Activated CD4-positive, alpha-beta T cell treated with anti-CD3 and anti-CD28 coated beads for 36 hours (primary cell): Measurements from ENCODE around the gene EMC9. TPM values are rescaled to one million over a fixed set of nuclear protein-coding genes. Genes with fewer than 3 reads are reported as not detected.

ENCODE experiments used
- ATAC-seq: fragments of 200-7000 bp; cut with Tn5 transposase; one replicate; pipeline ENCODE4 v1.10.0; 2021; ENCODE audit warnings: mild to moderate bottlenecking, moderate library complexity
- CTCF ChIA-PET: fragments of 350-600 bp; sonication (Branson Sonifier 250); formaldehyde crosslinking; loops from one replicate; lab custom pipeline; 2021; ENCODE audit warnings: antibody characterized with exemption; lab: Charles Lee
- POLR2A ChIA-PET: fragments of 350-600 bp; sonication (Branson Sonifier 250); formaldehyde crosslinking; loops from one replicate; lab custom pipeline; 2021; ENCODE audit warnings: antibody characterized with exemption, inconsistent platforms; lab: Charles Lee
- DNase-seq: peaks from one replicate; pipeline ENCODE4 v3.0.0-alpha.2; 2020
- H3K27ac Mint-ChIP-seq: one replicate; pipeline ENCODE4 v1.8.0; 2021; ENCODE audit warnings: mixed read lengths
- H3K27me3 Mint-ChIP-seq: one replicate; pipeline ENCODE4 v1.8.0; 2021; ENCODE audit warnings: mixed read lengths
- H3K36me3 Mint-ChIP-seq: one replicate; pipeline ENCODE4 v1.8.0; 2021; ENCODE audit warnings: low read depth, mixed read lengths
- H3K4me1 Mint-ChIP-seq: one replicate; pipeline ENCODE4 v1.8.0; 2021; ENCODE audit warnings: mixed read lengths
- H3K4me3 Mint-ChIP-seq: one replicate; pipeline ENCODE4 v1.8.0; 2021; ENCODE audit warnings: mild to moderate bottlenecking, moderate library complexity, mixed read lengths
- H3K9me3 Mint-ChIP-seq: one replicate; pipeline ENCODE4 v1.8.0; 2021; ENCODE audit warnings: low read depth, mixed read lengths
- intact Hi-C, 2 experiments: fragments of 100-400 bp; cut with DNase I in 1 of 2; cut with micrococcal nuclease in 1 of 2; formaldehyde crosslinking; loops; one replicate each; pipeline versions ENCODE4 v1.14.2 to v1.15.1; 2022 to 2024; cut with DNase I, micrococcal nuclease
- microRNA-seq: library from miRNA; unstranded; fragments of <30 nt; microRNA quantifications from one replicate; pipeline ENCODE4 v1.2.0, GENCODE V29; 2021; ENCODE audit warnings: borderline replicate concordance
- total RNA-seq, 2 experiments: library from RNA; stranded (reverse); gene quantifications; one replicate each; pipeline ENCODE4 v1.2.3, GENCODE V29; 2021

EMC9 gene
- total RNA-seq, 2 experiments from 2014 or later: 36.9 to 46.7 TPM

GRCh38 chr14:24092110-24092504 is 49.3 kb downstream of the EMC9 start:
- CTCF ChIA-PET: interaction anchor here (0.7 to 12.4 kb wide), 15 partner anchors 10 to 460 kb away, joined by 3 to 189 read pairs (median 5); partner anchors contain the start of genes CARMIL3, CPNE6, DCAF11 and NRL
- peak overlapping the region; percentile 85 for H3K27ac Mint-ChIP-seq

GRCh38 chr14:24089890-24090289 is 51.5 kb downstream of the EMC9 start:
- DNase-seq (no peak), ATAC-seq (no peak)
- Mint-ChIP-seq H3K9me3 (no peaks in the 10 kb centered on the region), H3K4me3 (no peak overlapping the region), H3K27me3 (no peaks in the 10 kb centered on the region), H3K36me3 (peaks cover under 1% of the 10 kb centered on the region), H3K27ac (no peak overlapping the region), H3K4me1 (peaks cover 14% of the 10 kb centered on the region)
- CTCF ChIA-PET: interaction anchor here (0.7 to 12.4 kb wide), 19 partner anchors 9 to 152 kb away, joined by 3 to 189 read pairs (median 5); partner anchors contain the start of genes CARMIL3, EMC9, IRF9 and PSME1
- POLR2A ChIA-PET: interaction anchor here (1.0 to 1.1 kb wide), 2 partner anchors 8 to 24 kb away, joined by 3 read pairs; no protein-coding TSS in a partner anchor
- intact Hi-C loops: loop anchor here (1.0 to 5.0 kb wide), 3 partner anchors 32 to 103 kb away; partner anchors contain the start of gene DHRS4L2 (in 1 of the 2)

More at GRCh38 chr14:24092110-24092504, 49.3 kb downstream of the EMC9 start:
- Mint-ChIP-seq H3K27me3 (no peaks in the 10 kb centered on the region), H3K9me3 (no peaks in the 10 kb centered on the region), H3K36me3 (peaks cover 19% of the 10 kb centered on the region), H3K4me3 (no peak overlapping the region), H3K4me1 (peaks cover 26% of the 10 kb centered on the region)
- intact Hi-C loops: loop anchor here in 1 of 2 experiments (5.0 kb wide), 1 partner anchor 105 kb away; the partner anchor contains the start of gene DHRS4L2
- ATAC-seq (no peak), DNase-seq (no peak)
- POLR2A ChIA-PET: interaction anchor here (0.7 to 0.9 kb wide), 2 partner anchors 23 to 340 kb away, joined by 3 to 4 read pairs; partner anchors contain the start of genes DCAF11 and NRL

Small RNAs within 50 kb of the gene (microRNA-seq; reads per million reads assigned to microRNA genes)
- not detected for gene MIR7703

Other genes with a start within 250 kb of the EMC9 start
- 10 to 100 TPM; 32.2 to 36.2 TPM for gene DHRS4, start 187.8 kb downstream of the EMC9 start, total RNA-seq
- 10 to 100 TPM; 27.5 to 27.6 TPM for gene DHRS4L2, start 152.7 kb downstream of the EMC9 start, total RNA-seq
- under 1 TPM; 0.74 to 0.91 TPM for gene CARMIL3, start 89.6 kb downstream of the EMC9 start, total RNA-seq
- not detected for gene CPNE6, start 70.0 kb downstream of the EMC9 start, total RNA-seq
- gene PCK2, start 47.3 kb downstream of the EMC9 start, total RNA-seq: 100 to 1,000 TPM; 101 to 115 TPM
- gene DCAF11, start 26.8 kb downstream of the EMC9 start, total RNA-seq: 10 to 100 TPM; 74.0 to 86.2 TPM
- gene NRL, start 26.6 kb downstream of the EMC9 start, total RNA-seq: 1 to 10 TPM; 1.5 to 1.6 TPM
- under 1 TPM in 1 of 2 experiments, not detected in 1; 0.53 TPM for gene FITM1, start 10.9 kb downstream of the EMC9 start, total RNA-seq
- gene PSME1, start 5.4 kb downstream of the EMC9 start, total RNA-seq: 100 to 1,000 TPM; 414 to 418 TPM
- 100 to 1,000 TPM; 445 to 459 TPM for gene PSME2, start 5.0 kb upstream of the EMC9 start, total RNA-seq
- 10 to 100 TPM; 73.7 to 98.4 TPM for gene RNF31, start 5.9 kb upstream of the EMC9 start, total RNA-seq
- 100 to 1,000 TPM; 172 to 209 TPM for gene IRF9, start 19.7 kb upstream of the EMC9 start, total RNA-seq
- 10 to 100 TPM; 25.6 to 27.7 TPM for gene REC8, start 30.5 kb upstream of the EMC9 start, total RNA-seq
- gene IPO4, start 47.2 kb upstream of the EMC9 start, total RNA-seq: 10 to 100 TPM; 73.4 to 73.7 TPM
- 10 to 100 TPM; 17.0 to 24.4 TPM for gene TM9SF1, start 53.9 kb upstream of the EMC9 start, total RNA-seq
- under 1 TPM; 0.14 to 0.30 TPM for gene TSSK4, start 64.1 kb upstream of the EMC9 start, total RNA-seq
- gene CHMP4A, start 71.9 kb upstream of the EMC9 start, total RNA-seq: 10 to 100 TPM; 48.8 to 73.0 TPM
- 10 to 100 TPM in 1 of 2 experiments, 1 to 10 TPM in 1; 4.5 to 11.7 TPM for gene MDP1, start 74.5 kb upstream of the EMC9 start, total RNA-seq
- gene NEDD8, start 90.8 kb upstream of the EMC9 start, total RNA-seq: 100 to 1,000 TPM; 187 to 217 TPM
- 10 to 100 TPM; 56.7 to 59.6 TPM for gene GMPR2, start 91.3 kb upstream of the EMC9 start, total RNA-seq
- 100 to 1,000 TPM in 1 of 2 experiments, 10 to 100 TPM in 1; 87.4 to 108 TPM for gene TINF2, start 101.0 kb upstream of the EMC9 start, total RNA-seq
- gene TGM1, start 121.6 kb upstream of the EMC9 start, total RNA-seq: 1 to 10 TPM; 4.8 to 7.4 TPM
- gene RABGGTA, start 130.0 kb upstream of the EMC9 start, total RNA-seq: 10 to 100 TPM; 52.1 to 56.0 TPM
- 10 to 100 TPM; 11.7 to 14.6 TPM for gene DHRS1, start 158.2 kb upstream of the EMC9 start, total RNA-seq
- gene NOP9, start 158.3 kb upstream of the EMC9 start, total RNA-seq: 10 to 100 TPM; 24.4 to 32.5 TPM
- gene CIDEB, start 166.4 kb upstream of the EMC9 start, total RNA-seq: 10 to 100 TPM; 11.1 to 14.0 TPM
- gene LTB4R2, start 168.5 kb upstream of the EMC9 start, total RNA-seq: 1 to 10 TPM; 7.5 to 9.5 TPM
- gene LTB4R, start 169.9 kb upstream of the EMC9 start, total RNA-seq: 10 to 100 TPM; 10.1 to 14.2 TPM
- gene ADCY4, start 193.5 kb upstream of the EMC9 start, total RNA-seq: 1 to 10 TPM; 1.4 to 1.8 TPM
- 1 to 10 TPM; 8.9 to 9.4 TPM for gene RIPK3, start 198.4 kb upstream of the EMC9 start, total RNA-seq
- gene NFATC4, start 226.6 kb upstream of the EMC9 start, total RNA-seq: under 1 TPM; 0.11 to 0.30 TPM